HCT116 (cell line): Measurements from ENCODE around the gene SNAPC2. TPM values are rescaled to one million over a fixed set of nuclear protein-coding genes. Genes with fewer than 3 reads are reported as not detected.

Source experiments
- ATAC-seq: fragments of 200-7000 bp; cut with Tn5 transposase; 2 replicates; pipeline ENCODE4 v1.9.1; 2020; ENCODE audit warnings: mild to moderate bottlenecking, moderate library complexity
- BruUV-seq: library from RNA; stranded (reverse); fragments of 400-500 nt; replicated peaks from 2 replicates; lab custom pipeline; 2021; lab: Mats Ljungman, UMichigan
- CTCF ChIA-PET: fragments of 300-600 bp; sonication (Branson Sonifier 250); formaldehyde crosslinking; loops from one replicate; lab custom pipeline; 2021; ENCODE audit warnings: antibody characterized with exemption; lab: Charles Lee
- POLR2A ChIA-PET: fragments of 300-600, 350-600 bp; sonication (Branson Sonifier 250); formaldehyde crosslinking; loops from one replicate; lab custom pipeline; 2021; ENCODE audit warnings: antibody characterized with exemption; lab: Charles Lee
- RAD21 ChIA-PET, 2 experiments: fragments of 300-600 bp; sonication (Branson Sonifier 250); formaldehyde crosslinking; loops; one replicate each; lab custom pipeline; 2023; ENCODE audit warnings: low total read pairs in 2 of 2; ENCODE audit not compliant: uncharacterized antibody in 2 of 2, unreplicated experiment in 2 of 2, low non-redundant PET in 1 of 2; lab: Charles Lee
- DNase-seq: peaks from one replicate; pipeline ENCODE4 v3.0.0-alpha.2; 2010; ENCODE audit warnings: low read depth, low spot score
- H2AFZ ChIP-seq: fragments of 200-600 bp; shearing (Covaris generic), sonication (generic); 2 replicates; pipeline ENCODE4 v1.6.1; 2017; ENCODE audit warnings: low read depth, mixed run types, mixed read lengths, antibody characterized with exemption, low read length; ENCODE audit not compliant: poor library complexity, severe bottlenecking
- H3K27ac ChIP-seq: 2 replicates; pipeline ENCODE4 v1.5.1; 2012; ENCODE audit warnings: low read depth, low read length
- H3K27me3 ChIP-seq: fragments of 200-600 bp; sonication (generic); 2 replicates; pipeline ENCODE4 v1.6.1; 2016; ENCODE audit warnings: mixed run types, low read length, mixed read lengths; ENCODE audit not compliant: insufficient read depth
- H3K36me3 ChIP-seq, 2 experiments: fragments of 200-500 bp in 1 of 2; fragments of 200-600 bp in 1 of 2; sonication (Bioruptor generic) in 1 of 2; sonication (generic) in 1 of 2; 2 replicates each; pipeline versions ENCODE4 v1.5.1 to v1.6.1; 2014 to 2016; ENCODE audit warnings: low read length in 2 of 2, inconsistent platforms in 1 of 2, mixed read lengths in 1 of 2, mixed run types in 1 of 2; ENCODE audit not compliant: insufficient read depth in 2 of 2, control insufficient read depth in 1 of 2
- H3K4me1 ChIP-seq, 2 experiments: fragments of 200-600 bp in 1 of 2; sonication (generic) in 1 of 2; 2 replicates each; pipeline versions ENCODE4 v1.5.1 to v1.6.1; 2012 to 2017; ENCODE audit warnings: low read length in 2 of 2, inconsistent platforms in 1 of 2, mild to moderate bottlenecking in 1 of 2, mixed read lengths in 1 of 2, mixed run types in 1 of 2, moderate library complexity in 1 of 2; ENCODE audit not compliant: insufficient read depth in 2 of 2, control insufficient read depth in 1 of 2
- H3K4me2 ChIP-seq: fragments of 200-600 bp; sonication (generic); 2 replicates; pipeline ENCODE4 v1.6.1; 2017; ENCODE audit warnings: mixed run types, low read length, mixed read lengths
- H3K4me3 ChIP-seq, 2 experiments: fragments of 200-600 bp in 1 of 2; sonication (generic) in 1 of 2; replicated peaks in 1 of 2; 2 replicates each; pipeline ENCODE4 v1.5.1; 2011 to 2016; ENCODE audit warnings: low read length in 2 of 2, control low read depth in 1 of 2, low read depth in 1 of 2, mild to moderate bottlenecking in 1 of 2, mixed read lengths in 1 of 2, mixed run types in 1 of 2
- H3K79me2 ChIP-seq: fragments of 200-600 bp; sonication (generic); 2 replicates; pipeline ENCODE4 v1.6.1; 2017; ENCODE audit warnings: mild to moderate bottlenecking, mixed run types, low read length, moderate library complexity, mixed read lengths; ENCODE audit not compliant: insufficient read depth
- H3K9ac ChIP-seq: fragments of 200-600 bp; sonication (generic); 2 replicates; pipeline ENCODE4 v1.6.1; 2016; ENCODE audit warnings: low read length, mixed read lengths
- H3K9me2 ChIP-seq: fragments of 200-600 bp; sonication (generic), shearing (Covaris generic); 2 replicates; pipeline ENCODE4 v1.6.1; 2017; ENCODE audit warnings: mixed run types, mild to moderate bottlenecking, moderate library complexity; ENCODE audit not compliant: insufficient read depth
- H3K9me3 ChIP-seq, 2 experiments: fragments of 200-500 bp in 1 of 2; fragments of 200-600 bp in 1 of 2; sonication (Bioruptor generic) in 1 of 2; sonication (generic) in 1 of 2; 2 replicates each; pipeline ENCODE4 v1.6.1; 2014 to 2017; ENCODE audit warnings: low read length in 2 of 2, mixed read lengths in 2 of 2, inconsistent platforms in 1 of 2, low read depth in 1 of 2, mild to moderate bottlenecking in 1 of 2, mixed run types in 1 of 2, moderate library complexity in 1 of 2; ENCODE audit not compliant: control insufficient read depth in 1 of 2, insufficient read depth in 1 of 2
- H4K20me1 ChIP-seq: fragments of 200-600 bp; sonication (generic), shearing (Covaris generic); 2 replicates; pipeline ENCODE4 v1.6.1; 2017; ENCODE audit warnings: mixed run types, mild to moderate bottlenecking, moderate library complexity; ENCODE audit not compliant: insufficient read depth
- ATF3 ChIP-seq: IDR thresholded peaks from 2 replicates; pipeline ENCODE4 v1.6.1; 2012
- CEBPB ChIP-seq: IDR thresholded peaks from 2 replicates; pipeline ENCODE4 v1.6.1; 2012; ENCODE audit warnings: low read depth
- EGR1 ChIP-seq: IDR thresholded peaks from 2 replicates; pipeline ENCODE4 v1.6.1; 2012; ENCODE audit warnings: low read depth
- ELF1 ChIP-seq: IDR thresholded peaks from 2 replicates; pipeline ENCODE4 v1.6.1; 2012; ENCODE audit warnings: low read depth, borderline replicate concordance
- EZH2 ChIP-seq: fragments of 200-600 bp; sonication (generic); IDR thresholded peaks from 2 replicates; pipeline ENCODE4 v1.6.1; 2017; ENCODE audit warnings: antibody characterized with exemption, mixed run types
- EZH2phosphoT487 ChIP-seq: fragments of 200-600 bp; IDR thresholded peaks from 2 replicates; pipeline ENCODE4 v1.6.1; 2018; ENCODE audit warnings: antibody characterized with exemption, borderline replicate concordance
- FOSL1 ChIP-seq: IDR thresholded peaks from 2 replicates; pipeline ENCODE4 v1.6.1; 2012; ENCODE audit warnings: low read depth
- JUND ChIP-seq: IDR thresholded peaks from 2 replicates; pipeline ENCODE4 v1.6.1; 2012
- MAX ChIP-seq: IDR thresholded peaks from 2 replicates; pipeline ENCODE4 v1.6.1; 2012
- RAD21 ChIP-seq: IDR thresholded peaks from 2 replicates; pipeline ENCODE4 v1.6.1; 2012; ENCODE audit warnings: low read depth, mild to moderate bottlenecking
- REST ChIP-seq: IDR thresholded peaks from 2 replicates; pipeline ENCODE4 v1.6.1; 2012; ENCODE audit warnings: low read depth
- SIN3A ChIP-seq: IDR thresholded peaks from 2 replicates; pipeline ENCODE4 v1.6.1; 2012; ENCODE audit warnings: low read depth
- SP1 ChIP-seq: IDR thresholded peaks from 2 replicates; pipeline ENCODE4 v1.6.1; 2012; ENCODE audit warnings: low read depth
- SRF ChIP-seq: IDR thresholded peaks from 2 replicates; pipeline ENCODE4 v1.6.1; 2012; ENCODE audit warnings: low read depth
- TCF7L2 ChIP-seq: IDR thresholded peaks from 2 replicates; pipeline ENCODE4 v1.7.0; 2011; ENCODE audit warnings: borderline replicate concordance, inconsistent platforms; ENCODE audit not compliant: insufficient read depth, insufficient read length; ENCODE audit errors: extremely low read depth
- YY1 ChIP-seq: IDR thresholded peaks from 2 replicates; pipeline ENCODE4 v1.6.1; 2011; ENCODE audit warnings: low read length, low read depth, moderate library complexity, mild to moderate bottlenecking; ENCODE audit not compliant: insufficient replicate concordance; ENCODE audit errors: extremely low read depth
- ZBTB33 ChIP-seq: IDR thresholded peaks from 2 replicates; pipeline ENCODE4 v1.6.1; 2011; ENCODE audit warnings: mild to moderate bottlenecking, low read length, moderate library complexity; ENCODE audit not compliant: insufficient replicate concordance; ENCODE audit errors: extremely low read depth
- intact Hi-C: fragments of 100-400 bp; cut with micrococcal nuclease; formaldehyde crosslinking; loops from 2 replicates; pipeline ENCODE4 v1.10.0; 2022
- total RNA-seq: library from RNA; stranded (reverse); gene quantifications from one replicate; pipeline ENCODE4 v1.2.1, GENCODE V29; 2021; ENCODE audit not compliant: unreplicated experiment

Gene SNAPC2
- total RNA-seq, 1 experiment from 2014 or later, result 42.9 TPM

- RAD21 ChIA-PET, result no interaction called here
- Histone ChIP-seq H3K4me1 (no peaks in the 10 kb centered on the region), H3K27me3 (no peaks in the 10 kb centered on the region), H3K27ac (no peak overlapping the region), H3K4me3 (no peak overlapping the region), H3K36me3 (peaks cover 53 to 70% of the 10 kb centered on the region in 2 experiments; a peak in 3 of 4 replicates), H4K20me1 (0 out of 2 replicates have a peak, but pooled peaks cover 3% of the 10 kb centered on the region), H2AFZ (no peak overlapping the region), H3K9ac (no peak overlapping the region), H3K9me2 (no peaks in the 10 kb centered on the region), H3K79me2 (peaks cover 19% of the 10 kb centered on the region; the same call in 1 of the 2 replicates), H3K4me2 (no peak overlapping the region), H3K9me3 (no peaks in the 10 kb centered on the region)
- ATAC-seq (no peak), DNase-seq (no peak)
- intact Hi-C loops, result no loop called here
- TF ChIP-seq CEBPB (no peak), MAX (no peak), YY1 (no peak), REST (no peak), EZH2phosphoT487 (no peak), FOSL1 (no peak), TCF7L2 (no peak), SP1 (no peak), SIN3A (no peak), JUND (no peak), EGR1 (no peak), ATF3 (no peak), EZH2 (no peak), ZBTB33 (no peak), RAD21 (no peak), SRF (no peak), ELF1 (no peak)
- POLR2A ChIA-PET, result interaction anchor here (0.6 kb wide), 1 partner anchor 9 kb away, joined by 3 read pairs; no protein-coding TSS in a partner anchor
- BruUV-seq, result no TSS peak
- CTCF ChIA-PET, result no interaction called here
Measured at GRCh38 chr19:7965259-7965841, 45.2 kb downstream of the SNAPC2 start.
